ENCODE data around the gene SVEP1.
"Not testable (repeated sequence)": the region's sequence is repeated elsewhere in the genome, so short reads cannot be mapped to it uniquely, and the experiment has no call there.

The SVEP1 gene

DNA sequence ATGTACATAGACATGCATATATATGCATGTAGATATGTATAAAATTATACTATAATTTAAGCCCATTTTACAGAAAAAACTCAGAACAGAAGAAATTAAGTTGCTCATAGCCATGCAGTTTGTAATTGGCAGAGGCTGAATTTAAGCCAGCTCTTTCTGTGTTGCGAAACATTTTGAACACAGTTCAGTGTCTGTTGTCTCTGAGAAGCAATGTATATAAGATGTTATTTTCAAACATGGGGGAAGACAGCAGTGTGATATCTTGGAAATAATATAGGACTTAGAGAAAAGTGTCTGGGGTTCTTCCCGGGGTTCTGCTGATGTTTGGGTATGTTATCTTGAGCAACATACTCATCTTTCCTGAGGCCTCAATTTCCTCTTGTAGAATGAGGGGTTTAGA is 37.6 kb downstream of the SVEP1 start:
- H3K4me3 ChIP-seq (ENCODE audit: low read length), result no peak overlapping the region
- TF ChIP-seq, protein P1, sequence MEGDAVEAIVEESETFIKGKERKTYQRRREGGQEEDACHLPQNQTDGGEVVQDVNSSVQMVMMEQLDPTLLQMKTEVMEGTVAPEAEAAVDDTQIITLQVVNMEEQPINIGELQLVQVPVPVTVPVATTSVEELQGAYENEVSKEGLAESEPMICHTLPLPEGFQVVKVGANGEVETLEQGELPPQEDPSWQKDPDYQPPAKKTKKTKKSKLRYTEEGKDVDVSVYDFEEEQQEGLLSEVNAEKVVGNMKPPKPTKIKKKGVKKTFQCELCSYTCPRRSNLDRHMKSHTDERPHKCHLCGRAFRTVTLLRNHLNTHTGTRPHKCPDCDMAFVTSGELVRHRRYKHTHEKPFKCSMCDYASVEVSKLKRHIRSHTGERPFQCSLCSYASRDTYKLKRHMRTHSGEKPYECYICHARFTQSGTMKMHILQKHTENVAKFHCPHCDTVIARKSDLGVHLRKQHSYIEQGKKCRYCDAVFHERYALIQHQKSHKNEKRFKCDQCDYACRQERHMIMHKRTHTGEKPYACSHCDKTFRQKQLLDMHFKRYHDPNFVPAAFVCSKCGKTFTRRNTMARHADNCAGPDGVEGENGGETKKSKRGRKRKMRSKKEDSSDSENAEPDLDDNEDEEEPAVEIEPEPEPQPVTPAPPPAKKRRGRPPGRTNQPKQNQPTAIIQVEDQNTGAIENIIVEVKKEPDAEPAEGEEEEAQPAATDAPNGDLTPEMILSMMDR (conservative IDR thresholded peaks at IDR 0.05; ENCODE audit: low read depth, low read length), result no peak
- DNase-seq (ENCODE audit: low read depth), result no peak

DNA sequence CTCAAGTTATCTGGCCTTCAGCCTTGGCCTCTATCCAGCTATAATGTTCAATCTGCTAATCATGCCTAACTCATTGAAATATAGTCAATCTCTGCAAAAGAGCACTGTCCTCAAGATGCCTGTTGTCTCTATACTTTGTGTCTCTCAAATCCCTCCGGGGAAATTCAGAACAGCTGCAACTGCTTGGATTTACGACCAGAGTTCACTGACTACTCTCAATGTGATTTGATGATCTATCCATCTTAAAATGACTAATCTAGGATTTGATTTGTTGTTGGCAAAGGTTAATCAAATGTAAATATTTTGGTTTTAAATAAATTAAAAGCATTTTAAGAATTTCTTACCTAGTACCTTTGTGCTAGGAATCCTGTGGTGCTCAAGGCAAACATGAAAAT is 40.9 kb downstream of the SVEP1 start:
- DNase-seq (ENCODE audit: low read depth), result no peak
- TF ChIP-seq, protein P1 (conservative IDR thresholded peaks at IDR 0.05; ENCODE audit: low read depth, low read length), result no peak
- H3K4me3 ChIP-seq (ENCODE audit: low read length), result no peak overlapping the region

DNA sequence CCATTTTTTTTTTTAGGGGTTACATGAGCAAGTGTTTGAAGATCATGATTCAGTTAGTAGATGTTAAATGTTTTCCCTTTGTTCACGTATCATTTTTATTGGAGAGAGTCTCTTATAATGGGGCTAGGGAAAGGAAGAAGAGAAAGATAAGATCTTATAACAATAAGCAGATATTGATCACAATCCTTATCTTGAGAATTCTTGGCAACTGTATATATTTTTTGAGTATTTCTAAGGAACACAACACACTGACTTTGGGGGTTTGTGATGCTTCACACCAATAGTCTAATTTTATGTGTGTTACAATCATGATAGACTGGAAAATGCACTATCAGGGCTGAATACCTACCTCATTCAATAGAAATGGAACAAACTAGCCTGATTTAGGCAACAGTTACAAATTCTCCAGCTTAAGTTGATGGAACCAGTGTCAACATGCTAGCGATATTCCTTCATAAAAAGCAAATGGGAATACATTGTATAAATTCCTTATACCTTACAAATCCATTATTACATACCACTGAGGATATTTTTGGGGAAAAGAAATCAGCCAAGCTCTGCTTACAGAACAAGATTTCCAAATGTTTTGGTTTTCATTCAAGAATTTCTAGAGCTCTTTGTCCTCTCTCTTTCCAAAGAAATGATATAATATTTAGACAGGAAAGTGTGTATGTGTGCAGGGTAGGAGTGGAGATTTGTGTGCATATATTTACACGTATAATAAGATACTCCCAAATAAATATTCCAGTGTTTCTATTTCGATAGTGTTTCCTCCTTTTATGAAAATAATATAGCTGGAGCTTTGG is 41.5 kb downstream of the SVEP1 start:
- no peak for DNase-seq (ENCODE audit: low read depth)
- TF ChIP-seq, protein P1 (conservative IDR thresholded peaks at IDR 0.05; ENCODE audit: low read depth, low read length), result no peak
- H3K4me3 ChIP-seq (ENCODE audit: low read length), result no peak overlapping the region

DNA sequence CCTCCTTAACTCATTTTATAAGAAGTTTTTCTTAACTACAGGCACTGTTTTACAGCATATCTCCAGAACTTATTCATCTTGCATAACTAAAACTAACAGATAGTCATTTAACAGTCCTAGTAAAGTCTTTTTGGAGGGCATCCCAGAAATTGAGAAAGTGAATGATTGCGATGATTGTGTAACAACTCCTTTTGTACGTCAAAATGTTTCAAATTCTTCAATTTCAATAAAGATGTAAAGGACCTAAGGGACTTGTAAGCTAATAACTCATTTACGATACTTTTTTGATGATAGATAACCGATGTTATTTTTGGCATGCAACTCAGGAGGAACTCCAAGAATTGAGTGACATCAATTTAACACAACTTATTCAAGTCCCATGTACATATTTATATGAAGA is 42.7 kb downstream of the SVEP1 start:
- TF ChIP-seq, protein P1 (conservative IDR thresholded peaks at IDR 0.05; ENCODE audit: low read depth, low read length), result no peak
- no peak overlapping the region for H3K4me3 ChIP-seq (ENCODE audit: low read length)
- no peak for DNase-seq (ENCODE audit: low read depth)

DNA sequence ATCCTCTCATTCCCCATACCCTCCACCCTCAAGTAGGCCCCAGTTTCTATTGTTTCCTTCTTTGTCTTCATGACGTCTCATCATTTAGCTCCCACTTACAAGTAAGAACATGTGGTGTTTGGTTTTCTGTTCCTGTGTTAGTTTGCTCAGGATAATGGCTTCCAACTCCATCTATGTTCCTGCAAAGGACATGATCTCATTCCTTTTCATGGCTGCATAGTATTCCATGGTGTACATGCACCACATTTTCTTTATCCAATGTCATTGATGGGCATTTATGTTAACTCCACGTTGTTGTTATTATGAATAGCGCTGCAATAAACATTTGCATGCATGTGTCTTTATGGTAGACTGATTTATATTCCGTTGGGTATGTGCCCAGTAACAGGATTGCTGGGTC is 45.4 kb downstream of the SVEP1 start:
- DNase-seq (ENCODE audit: low read depth), result not testable (repeated sequence)

DNA sequence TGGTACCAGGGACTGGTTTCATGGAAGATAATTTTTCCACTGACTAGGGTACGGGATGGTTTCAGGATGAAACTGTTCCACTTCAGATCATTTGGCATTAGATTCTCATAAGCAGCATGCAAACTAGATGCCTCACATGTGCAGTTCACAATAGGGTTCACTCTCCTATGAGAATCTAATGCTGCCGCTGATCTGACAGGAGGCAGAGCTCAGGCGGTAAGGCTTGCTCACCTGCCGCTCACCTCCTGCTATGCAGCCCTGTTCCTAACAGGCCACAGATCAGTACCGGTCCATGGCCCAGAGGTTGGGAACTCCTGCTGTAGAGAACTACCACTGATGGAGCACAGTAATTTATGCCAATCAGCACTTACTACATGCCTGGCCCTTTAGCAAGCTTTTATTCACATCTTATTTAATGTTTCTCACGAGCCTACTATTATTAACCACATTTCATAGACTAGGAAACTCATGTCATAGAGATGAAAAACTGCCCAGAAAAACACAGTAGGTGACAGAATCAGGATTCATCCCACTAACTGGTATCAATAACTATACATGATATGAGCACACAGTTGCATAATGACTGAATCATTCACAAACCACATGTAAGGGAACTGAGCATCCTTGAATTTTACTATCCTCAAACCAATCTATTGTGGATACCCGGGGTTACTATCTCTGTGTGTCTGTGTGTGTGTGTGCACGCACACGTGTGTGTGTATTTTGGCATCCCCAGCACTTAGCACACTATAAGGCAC is 46.5 kb downstream of the SVEP1 start:
- no peak overlapping the region for H3K4me3 ChIP-seq (ENCODE audit: low read length)
- no peak for DNase-seq (ENCODE audit: low read depth)
- TF ChIP-seq, protein P1 (conservative IDR thresholded peaks at IDR 0.05; ENCODE audit: low read depth, low read length), result no peak

More for the DNA sequence above, 45.4 kb downstream of the SVEP1 start:
- not testable (repeated sequence) for H3K4me3 ChIP-seq (ENCODE audit: low read length)

DNA sequence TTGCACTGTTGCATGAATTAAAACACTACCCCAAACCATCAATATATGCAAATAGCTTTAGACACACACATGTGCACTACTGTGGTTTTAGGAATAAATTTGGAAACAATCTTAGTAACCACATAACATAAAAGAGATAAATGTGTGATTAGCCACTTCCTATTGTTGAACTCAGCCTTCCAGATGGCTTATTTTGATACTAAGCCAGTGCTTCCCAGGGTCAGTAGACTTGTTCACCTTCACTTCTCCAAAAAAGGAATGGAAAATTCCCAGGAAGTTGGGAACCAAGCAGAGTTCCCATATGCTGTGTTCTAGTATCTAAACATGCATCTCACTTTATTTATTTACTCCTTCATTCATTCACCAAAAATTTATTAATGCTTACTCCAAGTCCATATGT is 47.8 kb downstream of the SVEP1 start:
- no peak for DNase-seq (ENCODE audit: low read depth)
- H3K4me3 ChIP-seq (ENCODE audit: low read length), result no peak overlapping the region
- TF ChIP-seq, protein P1 (conservative IDR thresholded peaks at IDR 0.05; ENCODE audit: low read depth, low read length), result no peak

DNA sequence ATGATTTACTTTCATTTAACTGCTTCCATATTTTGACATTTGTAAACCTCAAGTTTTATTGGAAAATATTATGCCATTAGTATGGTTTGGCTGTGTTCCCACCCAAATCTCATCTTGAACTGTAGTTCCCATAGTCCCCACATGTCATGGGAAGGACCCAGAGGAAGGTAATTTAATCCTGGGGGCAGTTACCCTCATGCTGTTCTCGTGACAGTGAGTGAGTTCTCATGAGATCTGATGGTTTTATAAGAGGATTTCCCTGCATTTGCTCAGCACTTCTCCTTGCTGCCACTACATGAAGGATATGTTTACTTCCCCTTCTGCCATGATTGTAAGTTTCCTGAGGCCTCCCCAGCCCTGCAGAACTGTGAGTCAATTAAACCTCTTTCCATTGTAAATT is 48.3 kb downstream of the SVEP1 start:
- DNase-seq (ENCODE audit: low read depth); H3K4me3 ChIP-seq (ENCODE audit: low read length): not testable (repeated sequence)
